ENCODE results near the gene HEG1.

DNA sequence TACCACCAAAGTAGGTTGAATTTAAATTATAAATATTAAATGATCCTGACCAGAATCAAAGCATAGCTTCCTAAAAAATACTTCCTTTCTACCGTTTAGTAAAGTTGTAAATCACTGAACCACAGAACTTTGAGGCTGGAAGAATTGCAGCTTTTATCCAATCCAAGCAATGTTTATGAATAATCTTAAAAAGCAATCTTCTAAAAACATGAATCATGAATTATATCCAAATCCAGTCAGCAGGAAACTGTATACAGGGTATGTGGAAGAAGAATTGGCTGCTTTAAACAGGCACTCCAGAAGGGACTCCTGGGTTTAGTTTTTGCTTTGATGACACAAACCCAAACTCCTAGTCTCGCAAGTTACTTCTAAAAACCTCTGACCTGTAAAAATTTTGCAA lies 30.2 kb downstream of the HEG1 start:
- TF ChIP-seq, protein P1, sequence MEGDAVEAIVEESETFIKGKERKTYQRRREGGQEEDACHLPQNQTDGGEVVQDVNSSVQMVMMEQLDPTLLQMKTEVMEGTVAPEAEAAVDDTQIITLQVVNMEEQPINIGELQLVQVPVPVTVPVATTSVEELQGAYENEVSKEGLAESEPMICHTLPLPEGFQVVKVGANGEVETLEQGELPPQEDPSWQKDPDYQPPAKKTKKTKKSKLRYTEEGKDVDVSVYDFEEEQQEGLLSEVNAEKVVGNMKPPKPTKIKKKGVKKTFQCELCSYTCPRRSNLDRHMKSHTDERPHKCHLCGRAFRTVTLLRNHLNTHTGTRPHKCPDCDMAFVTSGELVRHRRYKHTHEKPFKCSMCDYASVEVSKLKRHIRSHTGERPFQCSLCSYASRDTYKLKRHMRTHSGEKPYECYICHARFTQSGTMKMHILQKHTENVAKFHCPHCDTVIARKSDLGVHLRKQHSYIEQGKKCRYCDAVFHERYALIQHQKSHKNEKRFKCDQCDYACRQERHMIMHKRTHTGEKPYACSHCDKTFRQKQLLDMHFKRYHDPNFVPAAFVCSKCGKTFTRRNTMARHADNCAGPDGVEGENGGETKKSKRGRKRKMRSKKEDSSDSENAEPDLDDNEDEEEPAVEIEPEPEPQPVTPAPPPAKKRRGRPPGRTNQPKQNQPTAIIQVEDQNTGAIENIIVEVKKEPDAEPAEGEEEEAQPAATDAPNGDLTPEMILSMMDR (conservative IDR thresholded peaks at IDR 0.05; ENCODE audit: low read depth in 2 of 2): no peak
- TF ChIP-seq POLR2AphosphoS5 (IDR thresholded peaks at IDR 0.05; ENCODE audit: low read depth): no peak
- TF ChIP-seq, protein P2, sequence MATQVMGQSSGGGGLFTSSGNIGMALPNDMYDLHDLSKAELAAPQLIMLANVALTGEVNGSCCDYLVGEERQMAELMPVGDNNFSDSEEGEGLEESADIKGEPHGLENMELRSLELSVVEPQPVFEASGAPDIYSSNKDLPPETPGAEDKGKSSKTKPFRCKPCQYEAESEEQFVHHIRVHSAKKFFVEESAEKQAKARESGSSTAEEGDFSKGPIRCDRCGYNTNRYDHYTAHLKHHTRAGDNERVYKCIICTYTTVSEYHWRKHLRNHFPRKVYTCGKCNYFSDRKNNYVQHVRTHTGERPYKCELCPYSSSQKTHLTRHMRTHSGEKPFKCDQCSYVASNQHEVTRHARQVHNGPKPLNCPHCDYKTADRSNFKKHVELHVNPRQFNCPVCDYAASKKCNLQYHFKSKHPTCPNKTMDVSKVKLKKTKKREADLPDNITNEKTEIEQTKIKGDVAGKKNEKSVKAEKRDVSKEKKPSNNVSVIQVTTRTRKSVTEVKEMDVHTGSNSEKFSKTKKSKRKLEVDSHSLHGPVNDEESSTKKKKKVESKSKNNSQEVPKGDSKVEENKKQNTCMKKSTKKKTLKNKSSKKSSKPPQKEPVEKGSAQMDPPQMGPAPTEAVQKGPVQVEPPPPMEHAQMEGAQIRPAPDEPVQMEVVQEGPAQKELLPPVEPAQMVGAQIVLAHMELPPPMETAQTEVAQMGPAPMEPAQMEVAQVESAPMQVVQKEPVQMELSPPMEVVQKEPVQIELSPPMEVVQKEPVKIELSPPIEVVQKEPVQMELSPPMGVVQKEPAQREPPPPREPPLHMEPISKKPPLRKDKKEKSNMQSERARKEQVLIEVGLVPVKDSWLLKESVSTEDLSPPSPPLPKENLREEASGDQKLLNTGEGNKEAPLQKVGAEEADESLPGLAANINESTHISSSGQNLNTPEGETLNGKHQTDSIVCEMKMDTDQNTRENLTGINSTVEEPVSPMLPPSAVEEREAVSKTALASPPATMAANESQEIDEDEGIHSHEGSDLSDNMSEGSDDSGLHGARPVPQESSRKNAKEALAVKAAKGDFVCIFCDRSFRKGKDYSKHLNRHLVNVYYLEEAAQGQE (IDR thresholded peaks at IDR 0.05; ENCODE audit: unreplicated experiment): no peak
